ENCODE data around the gene DNAH10. TPM values are rescaled to one million over a fixed set of nuclear protein-coding genes. Genes with fewer than 3 reads are reported as not detected.

Gene DNAH10
- total and polyA plus RNA-seq, 11 donors = 0.04 to 0.45 (median 0.23) TPM; not detected in 4

DNA sequence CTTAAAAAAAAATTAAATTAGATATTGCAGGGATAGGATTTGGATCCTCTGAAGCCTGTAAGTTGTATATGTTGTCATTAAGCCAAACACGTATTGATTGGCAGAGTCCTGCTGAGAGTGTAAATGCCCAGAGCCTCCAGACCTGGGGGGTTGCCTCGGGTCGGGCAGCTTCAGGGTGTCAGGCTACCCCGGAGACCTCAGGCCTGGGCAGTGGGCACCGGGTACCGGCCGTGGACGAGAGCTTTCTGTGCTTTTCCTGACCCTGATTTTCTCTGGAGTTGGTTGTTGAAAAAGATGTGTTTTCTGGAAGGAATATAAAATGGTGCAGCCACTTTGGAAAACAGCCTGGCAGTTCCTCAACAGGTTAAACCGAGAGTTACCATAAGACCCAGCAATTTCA lies 96.1 kb downstream of the DNAH10 start:
- Histone ChIP-seq H3K27ac (no peak overlapping the region), H3K36me3 (no peaks in the 10 kb centered on the region), H3K4me3 (no peak overlapping the region), H3K9me3 (no peaks in the 10 kb centered on the region), H3K27me3 (peaks cover 0 to 25% (median 0%) of the 10 kb centered on the region in 9 donors), H3K4me1 (no peaks in the 10 kb centered on the region)
- intact Hi-C loops (cut with DNase I) = no loop called here
- ATAC-seq (no peak), DNase-seq (peak in 1 of 5 donors; percentile 13)
- 74 to 78% (median 74%) methylated on average over 6 to 9 of the region's 9 CpGs for WGBS, 4 donors
- TF ChIP-seq POLR2A (IDR thresholded peaks at IDR 0.05) = no peak
- TF ChIP-seq, protein P1, sequence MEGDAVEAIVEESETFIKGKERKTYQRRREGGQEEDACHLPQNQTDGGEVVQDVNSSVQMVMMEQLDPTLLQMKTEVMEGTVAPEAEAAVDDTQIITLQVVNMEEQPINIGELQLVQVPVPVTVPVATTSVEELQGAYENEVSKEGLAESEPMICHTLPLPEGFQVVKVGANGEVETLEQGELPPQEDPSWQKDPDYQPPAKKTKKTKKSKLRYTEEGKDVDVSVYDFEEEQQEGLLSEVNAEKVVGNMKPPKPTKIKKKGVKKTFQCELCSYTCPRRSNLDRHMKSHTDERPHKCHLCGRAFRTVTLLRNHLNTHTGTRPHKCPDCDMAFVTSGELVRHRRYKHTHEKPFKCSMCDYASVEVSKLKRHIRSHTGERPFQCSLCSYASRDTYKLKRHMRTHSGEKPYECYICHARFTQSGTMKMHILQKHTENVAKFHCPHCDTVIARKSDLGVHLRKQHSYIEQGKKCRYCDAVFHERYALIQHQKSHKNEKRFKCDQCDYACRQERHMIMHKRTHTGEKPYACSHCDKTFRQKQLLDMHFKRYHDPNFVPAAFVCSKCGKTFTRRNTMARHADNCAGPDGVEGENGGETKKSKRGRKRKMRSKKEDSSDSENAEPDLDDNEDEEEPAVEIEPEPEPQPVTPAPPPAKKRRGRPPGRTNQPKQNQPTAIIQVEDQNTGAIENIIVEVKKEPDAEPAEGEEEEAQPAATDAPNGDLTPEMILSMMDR (IDR thresholded peaks at IDR 0.05) = no peak

DNA sequence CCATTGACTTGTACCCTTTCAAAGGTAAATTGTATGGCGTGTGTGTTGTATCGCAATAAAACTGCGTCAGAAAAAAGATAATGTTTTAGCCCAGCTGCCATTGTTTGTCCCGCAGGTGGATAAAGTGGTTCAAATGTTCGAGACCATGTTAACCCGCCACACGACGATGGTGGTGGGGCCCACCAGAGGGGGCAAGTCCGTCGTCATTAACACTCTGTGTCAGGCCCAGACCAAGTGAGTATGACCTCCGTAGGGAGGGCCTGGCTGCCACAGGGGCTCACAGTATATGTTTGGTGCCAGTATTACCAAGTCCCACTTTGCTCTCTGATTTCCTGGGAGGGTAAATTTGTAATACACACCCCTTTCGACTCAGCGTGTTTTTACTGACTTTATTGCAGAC lies 96.9 kb downstream of the DNAH10 start:
- Histone ChIP-seq H3K36me3 (no peaks in the 10 kb centered on the region), H3K4me3 (no peak overlapping the region), H3K27ac (no peak overlapping the region), H3K9me3 (no peaks in the 10 kb centered on the region), H3K4me1 (no peaks in the 10 kb centered on the region), H3K27me3 (peaks cover 0 to 24% (median 0%) of the 10 kb centered on the region in 9 donors)
- DNase-seq (peak in 1 of 5 donors; percentile 20), ATAC-seq (no peak)
- intact Hi-C loops (cut with DNase I) = no loop called here
- TF ChIP-seq, protein P1 (IDR thresholded peaks at IDR 0.05) = no peak
- TF ChIP-seq POLR2A (IDR thresholded peaks at IDR 0.05) = no peak
- 66 to 78% (median 68%) methylated on average over 13 of the region's 13 CpGs for WGBS, 4 donors

- Histone ChIP-seq H3K9me3 (no peaks in the 10 kb centered on the region), H3K36me3 (no peaks in the 10 kb centered on the region), H3K4me3 (no peak overlapping the region), H3K4me1 (no peaks in the 10 kb centered on the region), H3K27ac (no peak overlapping the region), H3K27me3 (peaks cover 0 to 21% (median 0%) of the 10 kb centered on the region in 9 donors)
- intact Hi-C loops (cut with DNase I) = no loop called here
- no peak for TF ChIP-seq POLR2A (IDR thresholded peaks at IDR 0.05)
- TF ChIP-seq, protein P1 (IDR thresholded peaks at IDR 0.05) = no peak
- whole genome bisulfite sequencing, 4 donors = 43 to 57% (median 51%) methylated on average over 3 of the region's 3 CpGs
- DNase-seq = no peak
- no peak for ATAC-seq
These were observed 98.3 kb downstream of the DNAH10 start for GRCh38 chr12:123860377-123860776.

GRCh38 chr12:123861392-123861791 lies 99.3 kb downstream of the DNAH10 start:
- DNase-seq (no peak), ATAC-seq (no peak)
- H3K4me1 ChIP-seq = no peaks in the 10 kb centered on the region
- H3K27ac ChIP-seq = no peak overlapping the region
- H3K4me3 ChIP-seq = no peak overlapping the region
- H3K9me3 ChIP-seq = no peaks in the 10 kb centered on the region
- H3K36me3 ChIP-seq = no peaks in the 10 kb centered on the region
- 75 to 86% (median 80%) methylated on average over 4 of the region's 4 CpGs for WGBS, 4 donors
- intact Hi-C loops (cut with DNase I) = no loop called here
- no peak for TF ChIP-seq POLR2A (IDR thresholded peaks at IDR 0.05)
- TF ChIP-seq, protein P1 (IDR thresholded peaks at IDR 0.05) = no peak
- peaks cover 0 to 18% (median 0%) of the 10 kb centered on the region in 9 donors for H3K27me3 ChIP-seq
